Erythroblast (primary cell): ENCODE results near the gene GJA3.

Experiments used
- GATA1 ChIP-seq: IDR thresholded peaks from 2 replicates; pipeline ENCODE4 v1.6.1; 2011; ENCODE audit warnings: low read depth, mild to moderate bottlenecking, control low read depth, low read length, moderate library complexity
- POLR2A ChIP-seq: IDR thresholded peaks from 2 replicates; pipeline ENCODE4 v1.6.1; 2011; ENCODE audit warnings: mild to moderate bottlenecking, low read length

DNA sequence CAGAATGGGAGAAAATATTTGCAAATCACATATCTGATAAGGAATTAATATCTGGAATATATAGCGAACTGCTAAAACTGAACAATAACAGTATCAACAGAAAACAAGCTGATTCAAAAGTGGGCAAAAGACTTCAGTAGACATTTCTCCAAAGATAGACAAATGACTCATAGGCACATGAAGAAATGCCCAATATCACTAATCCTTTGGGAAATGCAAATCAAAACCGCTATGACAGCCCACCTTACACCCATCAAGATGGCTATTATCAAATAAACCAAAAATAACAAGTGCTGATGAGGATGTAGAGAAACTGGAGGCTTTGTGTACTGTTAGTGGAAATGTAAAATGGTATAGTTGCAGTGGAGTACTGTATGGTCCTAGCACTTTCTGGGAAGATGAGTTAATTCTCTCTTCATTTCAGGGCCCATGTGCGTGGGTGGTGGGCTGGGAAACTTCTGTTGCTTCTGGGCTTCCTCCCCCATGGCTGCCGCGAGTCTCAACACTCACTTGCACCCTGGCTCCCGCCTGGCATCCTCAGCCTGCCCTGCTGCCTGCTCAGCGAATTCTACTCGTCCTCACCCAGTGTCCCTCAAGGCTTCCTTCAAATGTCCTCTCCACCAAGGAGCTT lies 12.4 kb upstream of the GJA3 start:
- TF ChIP-seq POLR2A (no peak), GATA1 (no peak)
